Psoas muscle (tissue), 8 donors: Measurements from ENCODE around the gene ANKRD34A. TPM values are rescaled to one million over a fixed set of nuclear protein-coding genes. Genes with fewer than 3 reads are reported as not detected.
A peak's percentile ranks its signal among the peaks of the same experiment; 100 is the strongest.

Experiments used
- ATAC-seq, 4 donors: fragments of 200-7000 bp; cut with Tn5 transposase; one replicate each; pipeline ENCODE4 v1.9.1; 2020; ENCODE audit warnings: moderate library complexity in 3 of 4, mild to moderate bottlenecking in 2 of 4
- DNase-seq, 2 donors: peaks; one replicate each; pipeline ENCODE4 v3.0.0-alpha.2; 2020
- H3K27ac ChIP-seq: fragments of 200-600 bp; one replicate; pipeline ENCODE4 v1.8.0; 2022
- H3K27me3 ChIP-seq, 3 donors: fragments of 200-600 bp in 1 of 3; one replicate each; pipeline versions ENCODE4 v1.6.1 to v1.8.0; 2013 to 2022; ENCODE audit warnings: low read length in 2 of 3, mild to moderate bottlenecking in 2 of 3, moderate library complexity in 1 of 3; ENCODE audit not compliant: insufficient read depth in 3 of 3
- H3K36me3 ChIP-seq, 2 donors: fragments of 200-600 bp in 1 of 2; one replicate each; pipeline versions ENCODE4 v1.6.1 to v1.8.0; 2013 to 2022; ENCODE audit warnings: low read depth in 1 of 2, mild to moderate bottlenecking in 1 of 2, moderate library complexity in 1 of 2; ENCODE audit not compliant: insufficient read depth in 1 of 2
- H3K4me1 ChIP-seq: fragments of 200-600 bp; one replicate; pipeline ENCODE4 v1.8.0; 2022
- H3K4me3 ChIP-seq: fragments of 200-600 bp; one replicate; pipeline ENCODE4 v1.8.0; 2022; ENCODE audit warnings: mild to moderate bottlenecking
- H3K9me3 ChIP-seq: fragments of 200-600 bp; one replicate; pipeline ENCODE4 v1.8.0; 2022
- CTCF ChIP-seq: fragments of 200-600 bp; IDR thresholded peaks from one replicate; pipeline ENCODE4 v1.8.0; 2022; ENCODE audit warnings: antibody characterized with exemption
- WGBS, 3 donors: extraction: QIAGEN DNeasy Blood & Tissue Kit; methylation state at CpG; one replicate each; pipeline versions ENCODE4 v1.1.6 to v1.1.7; 2013; 5-methylcytosine and 5-hydroxymethylcytosine counted together
- intact Hi-C, 2 donors: fragments of 100-400 bp; cut with DNase I; formaldehyde crosslinking; loops; one replicate each; pipeline versions ENCODE4 v1.11.0 to v1.14.2; 2022
- polyA plus RNA-seq, 3 donors: library from polyadenylated mRNA; stranded (reverse); fragments of 200-250 nt; gene quantifications; one replicate each; pipeline ENCODE4 v1.2.3, GENCODE V29; 2013
- total RNA-seq, 4 donors: library from RNA; stranded (reverse); fragmentation: NEBNext Ultra II Directional in 2 of 4; extraction: Animal tissue kit (Norgen Biotek cat#: 25700) in 2 of 4; gene quantifications; one replicate each; pipeline versions ENCODE4 v1.2.1 to v1.2.4, GENCODE V29; 2021 to 2023
- donor health status: healthy with polysubstance abuse.
- donor health status: DM: no; HTN: no; CAD: no; lungs with moderate emphysema.
- donor health status: Bipolar disorder and iron deficiency.
- donor health status: healthy.
- donor health status: DM: yes; HTN: yes; CAD: no.
- donor health status: DM: no; HTN: no; CAD: no.
- donor health status: DM: no; HTN: no; CAD: no.
- donor health status: DM: yes; HTN: yes; CAD: no.

The ANKRD34A gene
- total and polyA plus RNA-seq, 7 donors: 0.42 to 14.7 (median 7.4) TPM

DNA sequence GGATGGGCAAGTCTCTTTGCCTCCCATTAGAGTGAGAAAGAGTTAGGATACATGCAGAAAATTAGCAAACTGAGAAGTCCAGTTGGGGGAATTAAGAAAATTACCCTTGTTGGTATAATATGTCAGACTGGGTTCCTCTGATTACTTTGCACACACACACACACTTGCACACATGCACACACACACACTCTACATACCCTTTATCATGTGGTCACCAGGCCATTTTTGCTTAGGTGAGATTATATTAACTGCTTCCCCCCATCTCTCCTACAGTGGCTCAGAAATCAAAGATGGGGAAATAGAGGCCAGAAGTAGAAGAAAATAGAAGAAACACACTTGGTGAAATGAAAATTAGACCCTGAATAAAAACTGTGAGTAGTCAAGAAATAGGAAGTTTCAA is 5.6 kb downstream of the ANKRD34A start:
- H3K27me3 ChIP-seq: no peaks in the 10 kb centered on the region
- H3K4me3 ChIP-seq: peak overlapping the region; percentile 68
- no peaks in the 10 kb centered on the region for H3K36me3 ChIP-seq
- H3K4me1 ChIP-seq: peaks cover 74% of the 10 kb centered on the region
- H3K9me3 ChIP-seq: no peaks in the 10 kb centered on the region
- intact Hi-C loops: no loop called here
- TF ChIP-seq CTCF: no peak
- no peak for ATAC-seq
- no peak for DNase-seq
- peak overlapping the region; percentile 92 for H3K27ac ChIP-seq

DNA sequence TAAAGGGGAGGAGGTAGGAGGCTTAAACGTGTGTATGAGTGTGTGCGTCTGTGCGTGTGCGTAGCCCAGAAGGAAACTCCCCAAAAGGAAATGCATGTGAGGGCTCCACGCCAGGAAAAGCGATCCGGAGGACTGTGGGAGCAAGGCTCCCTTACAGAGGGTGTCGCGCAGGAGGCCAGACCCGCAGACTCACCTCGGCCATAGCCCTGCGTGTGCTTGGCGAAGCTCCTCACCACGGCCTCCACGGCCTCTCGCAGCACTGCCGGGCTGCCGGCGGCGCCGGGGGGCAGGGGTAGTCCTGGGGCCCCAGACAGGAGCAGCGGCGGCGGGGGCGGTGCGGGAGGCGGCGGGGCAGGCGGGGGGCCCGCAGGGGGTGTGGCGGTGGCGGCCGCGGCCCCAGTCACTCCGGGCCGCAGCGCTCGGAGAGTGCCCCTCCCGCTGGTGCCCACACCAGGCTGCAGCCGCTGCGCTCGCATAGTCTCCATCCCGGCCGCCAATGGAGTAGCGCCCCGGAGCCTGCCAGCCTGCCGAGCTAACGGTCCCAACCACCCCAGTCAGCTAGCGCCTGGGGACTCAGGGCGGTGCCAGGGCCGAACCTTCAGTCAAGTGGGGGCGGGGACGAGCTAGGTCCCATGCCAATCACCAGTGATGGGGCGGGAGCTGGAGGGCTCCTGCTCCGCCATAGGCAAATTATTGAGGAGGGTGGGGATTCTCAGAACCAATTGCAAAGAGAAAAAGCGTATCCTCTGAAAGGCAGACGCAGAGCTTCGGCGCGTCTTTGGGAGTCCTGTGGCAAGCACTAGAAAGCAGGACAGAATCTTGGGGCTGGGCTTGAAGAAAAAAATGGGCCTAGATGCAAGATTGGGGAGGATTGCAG is 6.7 kb downstream of the ANKRD34A start, which contains the start of gene LIX1L:
LIX1L (minus strand) TSS at position 575 of the 877 bp plus-strand sequence; CDS start at position 485, 90 bp downstream.
- Histone ChIP-seq H3K27me3 (no peaks in the 10 kb centered on the region), H3K9me3 (no peaks in the 10 kb centered on the region), H3K27ac (peak within 1 kb of the TSS; percentile 92), H3K36me3 (no peaks in the 10 kb centered on the region), H3K4me1 (peaks cover 70% of the 10 kb centered on the region), H3K4me3 (peak within 1 kb of the TSS; percentile 68)
- intact Hi-C loops: no loop called here
- no peak for TF ChIP-seq CTCF
- WGBS, 3 donors: 0 to 1% (median 0%) methylated on average over 43 to 60 of the region's 60 CpGs
- ATAC-seq (peak; percentile 74 to 88 (median 80)), DNase-seq (peak; percentile 96 to 98)

DNA sequence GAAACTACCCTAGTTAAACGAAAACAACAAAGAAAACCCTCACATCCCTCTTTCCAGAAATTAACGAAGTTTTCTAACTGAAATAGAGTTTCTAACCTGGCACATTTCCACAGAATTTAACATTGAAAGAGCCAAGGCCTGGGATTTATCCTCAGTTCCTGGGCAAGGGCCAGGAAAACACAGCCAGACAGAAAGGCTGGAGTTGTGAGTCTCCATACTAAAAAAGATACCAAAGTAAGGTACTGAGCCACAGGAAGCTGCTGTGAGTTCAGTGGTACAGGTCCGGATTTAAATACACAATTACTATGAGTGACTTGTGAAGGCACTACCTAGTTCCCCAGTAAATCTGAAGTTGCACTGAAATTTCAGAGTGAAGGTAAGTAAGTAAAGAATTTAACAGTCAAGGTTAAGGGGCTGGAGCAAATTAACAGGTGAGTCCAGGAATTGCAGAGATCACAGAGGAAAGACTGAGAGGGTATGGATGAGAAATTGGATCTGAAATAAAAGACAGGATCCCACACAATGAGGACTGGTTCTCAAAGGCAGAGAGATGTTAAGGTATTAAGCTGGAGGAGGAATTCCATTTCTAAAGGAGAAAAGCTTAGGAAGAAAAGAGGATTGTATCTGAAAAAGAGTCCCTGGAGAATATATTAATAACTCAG is 7.5 kb downstream of the ANKRD34A start:
- ATAC-seq (peak in 3 of 4 donors; percentile 15 to 56 (median 35)), DNase-seq (peak; percentile 43 to 68)
- 1 to 3% (median 3%) methylated on average over 3 of the region's 3 CpGs for WGBS, 3 donors
- peak overlapping the region; percentile 68 for H3K4me3 ChIP-seq
- no peaks in the 10 kb centered on the region for H3K27me3 ChIP-seq
- no peaks in the 10 kb centered on the region for H3K36me3 ChIP-seq
- peaks cover 72% of the 10 kb centered on the region for H3K4me1 ChIP-seq
- H3K27ac ChIP-seq: peak overlapping the region; percentile 92
- intact Hi-C loops: no loop called here
- H3K9me3 ChIP-seq: no peaks in the 10 kb centered on the region
- TF ChIP-seq CTCF: no peak

GRCh38 chr1:145956361-145956760 is 8.0 kb downstream of the ANKRD34A start:
- peaks cover 73% of the 10 kb centered on the region for H3K4me1 ChIP-seq
- ATAC-seq (no peak), DNase-seq (no peak)
- TF ChIP-seq CTCF: no peak
- peak overlapping the region; percentile 68 for H3K4me3 ChIP-seq
- intact Hi-C loops: no loop called here
- H3K27me3 ChIP-seq: no peaks in the 10 kb centered on the region
- H3K9me3 ChIP-seq: no peaks in the 10 kb centered on the region
- no peaks in the 10 kb centered on the region for H3K36me3 ChIP-seq
- peak overlapping the region; percentile 92 for H3K27ac ChIP-seq
